GM12878 (cell line): Measurements from ENCODE around the gene KRTAP5-3. TPM values are rescaled to one million over a fixed set of nuclear protein-coding genes. Genes with fewer than 3 reads are reported as not detected.

Source experiments
- ATAC-seq: fragments of 200-7000 bp; cut with Tn5 transposase; 3 replicates; pipeline ENCODE4 v1.9.1; 2020; ENCODE audit warnings: mild to moderate bottlenecking, moderate library complexity
- BruUV-seq: library from RNA; stranded (reverse); fragments of 400-500 nt; replicated peaks from 2 replicates; lab custom pipeline; 2021; lab: Mats Ljungman, UMichigan
- CTCF ChIA-PET: fragments of 300-600 bp; sonication (Branson Sonifier 250); formaldehyde crosslinking; extraction: SDS; loops from one replicate; lab custom pipeline; 2021; ENCODE audit warnings: inconsistent platforms; lab: Yijun Ruan, JAX
- POLR2A ChIA-PET: fragments of 350-600 bp; formaldehyde crosslinking; extraction: SDS; loops from one replicate; lab custom pipeline; 2021; ENCODE audit warnings: inconsistent platforms; lab: Charles Lee
- RAD21 ChIA-PET: fragments of 300-600 bp; sonication (Branson Sonifier 250); formaldehyde crosslinking; loops from one replicate; lab custom pipeline; 2023; ENCODE audit warnings: antibody characterized with exemption; ENCODE audit not compliant: unreplicated experiment; lab: Charles Lee
- SMC1A ChIA-PET: fragments of 300-600 bp; sonication (Branson Sonifier 250); formaldehyde crosslinking; loops from one replicate; lab custom pipeline; 2023; ENCODE audit not compliant: unreplicated experiment, uncharacterized antibody; lab: Charles Lee
- DNase-seq: peaks from one replicate; pipeline ENCODE4 v3.0.0-alpha.2; 2011; ENCODE audit warnings: low read depth, low spot score
- FAIRE-seq: peaks from 3 replicates; lab custom pipeline; 2011; peaks lifted over from hg19 to GRCh38; lab: Jason Lieb, UNC
- H2AFZ ChIP-seq: 2 replicates; pipeline ENCODE4 v1.6.0; 2011; ENCODE audit warnings: low read depth, low read length, control low read depth; ENCODE audit not compliant: control insufficient read depth
- H3K27ac ChIP-seq: 2 replicates; pipeline ENCODE4 v1.5.1; 2011; ENCODE audit warnings: control low read depth; ENCODE audit not compliant: control insufficient read depth, insufficient read depth
- H3K27me3 ChIP-seq, 2 experiments: replicated peaks in 1 of 2; 2 replicates each; pipeline versions ENCODE4 v1.6.0 to v1.6.1; 2011; ENCODE audit warnings: low read length in 1 of 2; ENCODE audit not compliant: control insufficient read depth in 2 of 2, insufficient read depth in 2 of 2
- H3K36me3 ChIP-seq, 2 experiments: 2 replicates each; pipeline ENCODE4 v1.5.1; 2011; ENCODE audit warnings: low read length in 1 of 2; ENCODE audit not compliant: control insufficient read depth in 2 of 2, insufficient read depth in 2 of 2
- H3K4me1 ChIP-seq: 2 replicates; pipeline ENCODE4 v1.6.1; 2011; ENCODE audit warnings: mild to moderate bottlenecking, low read length, moderate library complexity, mixed read lengths; ENCODE audit not compliant: control insufficient read depth, insufficient read depth
- H3K4me2 ChIP-seq: 2 replicates; pipeline ENCODE4 v1.6.0; 2011; ENCODE audit warnings: control low read depth; ENCODE audit not compliant: control insufficient read depth, insufficient read depth
- H3K4me3 ChIP-seq: fragments of 200-600 bp; sonication (generic); 2 replicates; pipeline ENCODE4 v1.5.1; 2016
- H3K79me2 ChIP-seq: 2 replicates; pipeline ENCODE4 v1.6.0; 2011; ENCODE audit warnings: low read length; ENCODE audit not compliant: control insufficient read depth, insufficient read depth
- H3K9ac ChIP-seq: 2 replicates; pipeline ENCODE4 v1.8.0; 2011; ENCODE audit warnings: low read length, control low read depth, mixed read lengths; ENCODE audit not compliant: control insufficient read depth, insufficient read depth
- H3K9me3 ChIP-seq: replicated peaks from 3 replicates; pipeline ENCODE4 v1.5.1; 2011; ENCODE audit warnings: mild to moderate bottlenecking, low read length; ENCODE audit not compliant: control insufficient read depth, insufficient read depth
- H4K20me1 ChIP-seq: 2 replicates; pipeline ENCODE4 v1.6.0; 2011; ENCODE audit not compliant: control insufficient read depth, insufficient read depth
- ASH2L ChIP-seq: fragments of 300-600, 200-600 bp; sonication (generic); IDR thresholded peaks from 2 replicates; pipeline ENCODE4 v1.6.1; 2017; ENCODE audit warnings: low read depth, mild to moderate bottlenecking, borderline replicate concordance
- CREM ChIP-seq: IDR thresholded peaks from 2 replicates; pipeline ENCODE4 v1.6.1; 2014; ENCODE audit warnings: antibody characterized with exemption, low read depth
- EED ChIP-seq: sonication (generic); IDR thresholded peaks from 2 replicates; pipeline ENCODE4 v1.6.1; 2016; ENCODE audit warnings: antibody characterized with exemption, low read depth
- FOXK2 ChIP-seq: fragments of 450-650 bp; IDR thresholded peaks from 2 replicates; pipeline ENCODE4 v1.6.1; 2017; ENCODE audit warnings: mild to moderate bottlenecking, moderate library complexity
- IKZF1 ChIP-seq: fragments of 450-650 bp; conservative IDR thresholded peaks from 2 replicates; pipeline ENCODE4 v1.6.1; 2017; ENCODE audit warnings: antibody characterized with exemption, mild to moderate bottlenecking
- MLLT1 ChIP-seq: fragments of 450-650 bp; IDR thresholded peaks from 2 replicates; pipeline ENCODE4 v1.6.1; 2016; ENCODE audit warnings: mild to moderate bottlenecking
- MYC ChIP-seq: IDR thresholded peaks from 2 replicates; pipeline ENCODE4 v1.6.1; 2011; ENCODE audit warnings: mild to moderate bottlenecking, low read length, moderate library complexity, inconsistent platforms; ENCODE audit not compliant: insufficient read depth, insufficient replicate concordance, insufficient read length, severe bottlenecking
- NR2C2 ChIP-seq: IDR thresholded peaks from 2 replicates; pipeline ENCODE4 v1.6.1; 2011; ENCODE audit warnings: borderline replicate concordance, low read depth; ENCODE audit not compliant: control insufficient read depth, insufficient read length
- RB1 ChIP-seq: fragments of 450-650 bp; formaldehyde crosslinking; IDR thresholded peaks from 2 replicates; pipeline ENCODE4 v1.6.1; 2017; ENCODE audit warnings: mild to moderate bottlenecking, borderline replicate concordance
- RBBP5 ChIP-seq: fragments of 200-600 bp; sonication (generic); conservative IDR thresholded peaks from 2 replicates; pipeline ENCODE4 v1.6.1; 2016
- SIX5 ChIP-seq: IDR thresholded peaks from 2 replicates; pipeline ENCODE4 v1.6.1; 2011; ENCODE audit warnings: mild to moderate bottlenecking, low read depth, low read length, moderate library complexity; ENCODE audit not compliant: severe bottlenecking
- SREBF1 ChIP-seq: IDR thresholded peaks from 2 replicates; pipeline ENCODE4 v1.6.1; 2012; ENCODE audit warnings: mild to moderate bottlenecking, low read length
- STAT3 ChIP-seq: IDR thresholded peaks from 2 replicates; pipeline ENCODE4 v1.6.1; 2011; ENCODE audit warnings: low read depth, low read length, improper control_type of control experiment
- TBL1XR1 ChIP-seq: IDR thresholded peaks from 2 replicates; pipeline ENCODE4 v1.6.1; 2012; ENCODE audit warnings: low read depth, low read length, improper control_type of control experiment
- TCF7 ChIP-seq: IDR thresholded peaks from 2 replicates; pipeline ENCODE4 v1.6.1; 2014; ENCODE audit warnings: antibody characterized with exemption, borderline replicate concordance
- ZNF207 ChIP-seq: fragments of 450-650 bp; IDR thresholded peaks from 2 replicates; pipeline ENCODE4 v1.6.1; 2014; ENCODE audit warnings: antibody characterized with exemption, mild to moderate bottlenecking, borderline replicate concordance
- ZNF622 ChIP-seq: fragments of 450-650 bp; IDR thresholded peaks from 2 replicates; pipeline ENCODE4 v1.6.1; 2017; ENCODE audit warnings: mild to moderate bottlenecking, inconsistent platforms
- WGBS: methylation state at CpG from one replicate; pipeline ENCODE4 v1.1.6; 2016; ENCODE audit warnings: low lambda C conversion rate; ENCODE audit not compliant: insufficient replicate concordance, insufficient coverage; ENCODE audit errors: missing lambda C conversion rate; 5-methylcytosine and 5-hydroxymethylcytosine counted together
- in situ Hi-C: fragments of 300-500 bp; cut with MboI; formaldehyde crosslinking; loops from 9 replicates; pipeline ENCODE4 v1.14.3; 2018; ENCODE audit warnings: mixed read lengths
- intact Hi-C: fragments of 100-400 bp; cut with micrococcal nuclease; formaldehyde crosslinking; loops from one replicate; pipeline ENCODE4 v1.14.2; 2022; ENCODE audit not compliant: unreplicated experiment
- polyA plus RNA-seq, 11 experiments: library from polyadenylated mRNA; depleted of rRNA in 4 of 11; unstranded in 6 of 11; stranded (reverse) in 5 of 11; fragments of >200 nt; fragmentation: Nextera tagmentation in 4 of 11; fragmentation: Illumina TruSeq in 1 of 11; extraction: Ambion mirVana in 4 of 11; extraction: Trizol in 1 of 11; gene quantifications; 1 replicate in 1 of 11; 2 replicates in 10 of 11; pipeline versions ENCODE4 v1.2.1 to v1.2.3, GENCODE V29; 2011 to 2016; ENCODE audit warnings: inconsistent platforms in 2 of 11, missing spikeins in 2 of 11, low read depth in 1 of 11
- total RNA-seq, 4 experiments: library from RNA; depleted of rRNA in 3 of 4; stranded (reverse); fragments of >200 nt in 3 of 4; fragmentation: Illumina TruSeq in 1 of 4; extraction: Trizol in 1 of 4; gene quantifications; 2 replicates each; pipeline versions ENCODE4 v1.2.1 to v1.2.3, GENCODE V29; 2013 to 2021
- TF ChIP-seq, protein P1 (sequence below): fragments of 450-650 bp; IDR thresholded peaks from 2 replicates; pipeline ENCODE4 v1.6.1; 2017; ENCODE audit warnings: borderline replicate concordance
- TF ChIP-seq, protein P2 (sequence below): IDR thresholded peaks from 2 replicates; pipeline ENCODE4 v1.6.1; 2011; ENCODE audit warnings: borderline replicate concordance, low read depth, mild to moderate bottlenecking, moderate library complexity, mixed read lengths, low read length; ENCODE audit not compliant: insufficient read depth; ENCODE audit errors: extremely low read length
- TF ChIP-seq, protein P3 (sequence below): fragments of 450-650 bp; IDR thresholded peaks from 2 replicates; pipeline ENCODE4 v1.6.1; 2016; ENCODE audit warnings: mild to moderate bottlenecking

Gene KRTAP5-3
- total and polyA plus RNA-seq, 10 of the 15 experiments (the other 5 are each of a cell fraction or from before 2014, with no cell fraction given): not detected

DNA sequence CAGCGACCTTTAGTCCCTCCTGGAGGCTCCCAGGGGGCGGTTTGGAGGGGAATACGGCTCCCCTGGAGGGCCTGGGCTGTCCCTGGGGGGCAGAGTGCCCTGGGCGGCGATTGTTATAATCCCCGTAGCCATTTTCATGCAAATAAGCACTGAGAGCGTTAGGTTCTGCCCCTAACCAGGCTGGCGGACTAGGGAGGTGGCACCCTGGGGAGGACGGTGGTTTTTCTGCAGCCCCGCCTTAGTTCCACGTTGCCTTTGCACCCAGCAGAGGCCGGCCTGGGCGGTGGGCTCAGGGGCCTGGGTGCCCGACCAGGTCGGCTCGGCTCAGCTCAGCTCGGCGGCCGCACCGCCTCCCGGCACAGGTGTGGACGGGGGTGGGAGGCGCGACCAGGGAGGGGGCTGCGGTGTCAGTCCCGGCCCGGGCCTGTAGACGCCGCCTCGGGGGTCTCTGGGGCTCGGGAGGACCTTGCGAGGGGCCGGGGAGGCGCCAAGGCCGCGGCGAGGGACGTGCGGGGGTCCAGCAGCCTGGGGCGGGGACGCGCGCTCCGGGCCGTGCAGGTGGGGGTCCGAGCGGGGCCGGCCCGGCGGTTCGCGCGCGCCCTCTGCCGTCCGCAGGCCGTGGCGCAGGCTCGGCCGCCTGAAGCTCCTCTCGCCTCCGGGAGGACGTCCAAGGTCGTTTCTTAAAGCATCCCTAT lies 33.9 kb downstream of the KRTAP5-3 start:
- BruUV-seq: no TSS peak
- ATAC-seq (peak; percentile 82), FAIRE-seq (no peak), DNase-seq (no peak)
- in situ Hi-C loops: no loop called here
- H3K4me1 ChIP-seq: no peaks in the 10 kb centered on the region
- no peak overlapping the region for H2AFZ ChIP-seq
- SMC1A ChIA-PET: interaction anchor here (0.5 to 2.0 kb wide), 14 partner anchors 26 to 458 kb away, joined by 3 to 8 read pairs (median 3); no protein-coding TSS in a partner anchor
- peak overlapping the region; percentile 42; the same call in 1 of the 2 replicates for H3K4me2 ChIP-seq
- CTCF ChIA-PET: interaction anchor here (0.6 to 2.4 kb wide), 36 partner anchors 8 to 458 kb away, joined by 3 to 20 read pairs (median 4); partner anchors contain the start of gene KRTAP5-5
- no peak overlapping the region for H3K9ac ChIP-seq
- intact Hi-C loops: loop anchor here (2.0 to 10.0 kb wide), 4 partner anchors 122 to 460 kb away; partner anchors contain the start of gene TOLLIP
- H3K4me3 ChIP-seq: no peak overlapping the region
- no peak overlapping the region for H3K27ac ChIP-seq
- H3K9me3 ChIP-seq: peaks cover 4% of the 10 kb centered on the region; the same call in 1 of the 3 replicates
- H3K79me2 ChIP-seq: no peaks in the 10 kb centered on the region
- POLR2A ChIA-PET: no interaction called here
- WGBS: 1% methylated on average over 59 of the region's 64 CpGs
- RAD21 ChIA-PET: interaction anchor here (0.6 to 2.5 kb wide), 18 partner anchors 9 to 461 kb away, joined by 3 to 23 read pairs (median 4); no protein-coding TSS in a partner anchor
- H3K27me3 ChIP-seq: peaks cover 0 to 10% of the 10 kb centered on the region in 2 experiments; a peak in 3 of 4 replicates
- no peaks in the 10 kb centered on the region for H4K20me1 ChIP-seq
- no peaks in the 10 kb centered on the region for H3K36me3 ChIP-seq
- 0 out of 2 replicates have a peak, but pooled peaks have one; percentile 25 for TF ChIP-seq IKZF1
- TF ChIP-seq SIX5: no peak
- no peak for TF ChIP-seq NR2C2
- TF ChIP-seq MLLT1: no peak
- TF ChIP-seq ASH2L: no peak
- TF ChIP-seq RB1: peak; percentile 56; the same call in 1 of the 2 replicates
- TF ChIP-seq, protein P1, sequence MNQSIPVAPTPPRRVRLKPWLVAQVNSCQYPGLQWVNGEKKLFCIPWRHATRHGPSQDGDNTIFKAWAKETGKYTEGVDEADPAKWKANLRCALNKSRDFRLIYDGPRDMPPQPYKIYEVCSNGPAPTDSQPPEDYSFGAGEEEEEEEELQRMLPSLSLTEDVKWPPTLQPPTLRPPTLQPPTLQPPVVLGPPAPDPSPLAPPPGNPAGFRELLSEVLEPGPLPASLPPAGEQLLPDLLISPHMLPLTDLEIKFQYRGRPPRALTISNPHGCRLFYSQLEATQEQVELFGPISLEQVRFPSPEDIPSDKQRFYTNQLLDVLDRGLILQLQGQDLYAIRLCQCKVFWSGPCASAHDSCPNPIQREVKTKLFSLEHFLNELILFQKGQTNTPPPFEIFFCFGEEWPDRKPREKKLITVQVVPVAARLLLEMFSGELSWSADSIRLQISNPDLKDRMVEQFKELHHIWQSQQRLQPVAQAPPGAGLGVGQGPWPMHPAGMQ: no peak
- no peak for TF ChIP-seq TCF7
- TF ChIP-seq STAT3: no peak
- TF ChIP-seq, protein P2, sequence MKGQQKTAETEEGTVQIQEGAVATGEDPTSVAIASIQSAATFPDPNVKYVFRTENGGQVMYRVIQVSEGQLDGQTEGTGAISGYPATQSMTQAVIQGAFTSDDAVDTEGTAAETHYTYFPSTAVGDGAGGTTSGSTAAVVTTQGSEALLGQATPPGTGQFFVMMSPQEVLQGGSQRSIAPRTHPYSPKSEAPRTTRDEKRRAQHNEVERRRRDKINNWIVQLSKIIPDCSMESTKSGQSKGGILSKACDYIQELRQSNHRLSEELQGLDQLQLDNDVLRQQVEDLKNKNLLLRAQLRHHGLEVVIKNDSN: no peak
- no peak for TF ChIP-seq FOXK2
- TF ChIP-seq ZNF207: no peak
- no peak for TF ChIP-seq SREBF1
- TF ChIP-seq TBL1XR1: no peak
- TF ChIP-seq EED: no peak
- no peak for TF ChIP-seq RBBP5
- TF ChIP-seq ZNF622: no peak
- TF ChIP-seq, protein P3, sequence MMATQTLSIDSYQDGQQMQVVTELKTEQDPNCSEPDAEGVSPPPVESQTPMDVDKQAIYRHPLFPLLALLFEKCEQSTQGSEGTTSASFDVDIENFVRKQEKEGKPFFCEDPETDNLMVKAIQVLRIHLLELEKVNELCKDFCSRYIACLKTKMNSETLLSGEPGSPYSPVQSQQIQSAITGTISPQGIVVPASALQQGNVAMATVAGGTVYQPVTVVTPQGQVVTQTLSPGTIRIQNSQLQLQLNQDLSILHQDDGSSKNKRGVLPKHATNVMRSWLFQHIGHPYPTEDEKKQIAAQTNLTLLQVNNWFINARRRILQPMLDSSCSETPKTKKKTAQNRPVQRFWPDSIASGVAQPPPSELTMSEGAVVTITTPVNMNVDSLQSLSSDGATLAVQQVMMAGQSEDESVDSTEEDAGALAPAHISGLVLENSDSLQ: no peak
- no peak for TF ChIP-seq CREM
- TF ChIP-seq MYC: no peak
